Fibroblast of villous mesenchyme (primary cell): ENCODE results near the gene PDLIM7. TPM values are rescaled to one million over a fixed set of nuclear protein-coding genes. Genes with fewer than 3 reads are reported as not detected.

Experiments used
- DNase-seq: peaks from one replicate; pipeline ENCODE4 v3.0.0-alpha.2; 2010; ENCODE audit warnings: low read depth
- H3K4me3 ChIP-seq: 2 replicates; pipeline ENCODE4 v1.5.1; 2011; ENCODE audit warnings: low read depth, mild to moderate bottlenecking, low read length
- CTCF ChIP-seq: IDR thresholded peaks from 2 replicates; pipeline ENCODE4 v1.5.1; 2012; ENCODE audit warnings: low read depth, mild to moderate bottlenecking, low read length; ENCODE audit not compliant: insufficient read depth
- total RNA-seq: library from RNA; depleted of rRNA; stranded (reverse); fragments of >200 nt; gene quantifications from 2 replicates; pipeline ENCODE4 v1.2.3, GENCODE V29; 2012

Gene PDLIM7
- total RNA-seq, 1 donor: 283 TPM

DNA sequence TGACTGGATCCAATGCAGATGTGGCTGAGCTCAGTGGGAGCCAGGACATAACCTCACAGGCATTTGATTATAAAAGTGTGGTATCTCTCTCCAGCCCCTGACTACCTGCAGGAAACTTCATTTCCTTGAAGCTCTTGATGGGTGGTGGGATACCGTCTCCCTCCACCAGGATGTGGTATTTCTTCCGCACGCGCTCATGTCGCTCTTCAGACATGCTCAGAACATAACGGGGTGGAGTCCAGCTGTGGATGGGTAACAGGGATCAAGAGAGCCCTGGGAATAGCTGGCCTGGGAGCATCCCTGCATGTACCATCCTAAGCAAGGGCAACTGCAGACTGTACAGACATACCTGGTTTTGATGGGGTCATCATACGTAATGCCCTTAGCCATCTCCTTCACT, 18.2 kb upstream of the PDLIM7 start:
- TF ChIP-seq CTCF: no peak
- no peak for DNase-seq
- peak overlapping the region; percentile 91 for H3K4me3 ChIP-seq

DNA sequence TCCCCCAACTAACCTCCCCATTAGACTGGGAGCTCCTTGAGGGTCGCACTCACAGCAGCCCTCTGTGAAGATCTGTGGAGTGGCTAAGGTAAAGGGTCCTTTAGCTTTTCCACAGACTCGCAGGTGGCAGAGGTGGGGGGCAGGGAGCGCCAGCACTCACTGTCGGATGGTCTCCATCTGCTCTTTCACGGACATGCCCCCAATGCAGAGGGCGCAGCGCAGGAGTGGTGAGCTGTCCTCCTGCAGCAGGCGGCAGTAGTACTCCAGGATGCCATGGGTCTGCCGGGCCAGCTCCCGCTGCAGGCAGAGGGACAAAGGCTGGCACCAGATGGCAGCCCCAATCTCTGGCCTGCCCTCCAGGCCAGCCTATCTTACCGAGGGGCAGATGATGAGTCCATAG, 17.1 kb upstream of the PDLIM7 start:
- H3K4me3 ChIP-seq: no peak overlapping the region
- no peak for DNase-seq
- no peak for TF ChIP-seq CTCF

GRCh38 chr5:177513500-177513899, 16.1 kb upstream of the PDLIM7 start:
- TF ChIP-seq CTCF: no peak
- DNase-seq: no peak
- H3K4me3 ChIP-seq: no peak overlapping the region

DNA sequence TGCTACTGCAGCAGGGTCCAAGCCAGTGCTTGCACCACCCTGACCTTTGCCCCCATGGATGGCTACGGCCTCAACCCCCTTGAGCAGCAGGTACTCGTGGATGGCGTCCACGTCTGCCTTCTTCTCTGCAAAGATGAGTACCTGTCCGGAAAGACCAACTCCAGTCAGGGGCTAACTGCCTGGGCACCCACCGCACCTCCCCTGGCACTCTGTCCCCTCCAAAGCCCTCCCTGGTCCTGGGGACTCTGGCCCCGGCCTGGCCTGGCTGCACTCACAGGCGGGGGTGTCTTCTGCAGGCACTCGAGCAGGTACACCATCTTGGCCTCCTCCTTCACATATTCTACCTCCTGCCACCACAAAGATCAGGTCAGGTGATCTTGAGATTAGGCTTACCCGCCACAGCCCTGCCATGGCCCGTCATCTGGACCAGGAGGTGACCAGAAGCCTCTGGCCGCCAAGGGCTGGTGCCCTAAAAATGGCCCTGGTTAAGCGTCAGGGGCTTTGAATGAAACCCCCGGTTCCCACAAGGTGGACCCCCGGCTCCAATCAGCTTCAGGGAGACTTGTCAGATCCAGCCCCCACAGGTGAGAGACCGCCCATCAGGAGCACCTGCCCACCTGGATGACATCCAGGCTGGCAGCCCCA, 15.5 kb upstream of the PDLIM7 start:
- TF ChIP-seq CTCF: no peak

DNA sequence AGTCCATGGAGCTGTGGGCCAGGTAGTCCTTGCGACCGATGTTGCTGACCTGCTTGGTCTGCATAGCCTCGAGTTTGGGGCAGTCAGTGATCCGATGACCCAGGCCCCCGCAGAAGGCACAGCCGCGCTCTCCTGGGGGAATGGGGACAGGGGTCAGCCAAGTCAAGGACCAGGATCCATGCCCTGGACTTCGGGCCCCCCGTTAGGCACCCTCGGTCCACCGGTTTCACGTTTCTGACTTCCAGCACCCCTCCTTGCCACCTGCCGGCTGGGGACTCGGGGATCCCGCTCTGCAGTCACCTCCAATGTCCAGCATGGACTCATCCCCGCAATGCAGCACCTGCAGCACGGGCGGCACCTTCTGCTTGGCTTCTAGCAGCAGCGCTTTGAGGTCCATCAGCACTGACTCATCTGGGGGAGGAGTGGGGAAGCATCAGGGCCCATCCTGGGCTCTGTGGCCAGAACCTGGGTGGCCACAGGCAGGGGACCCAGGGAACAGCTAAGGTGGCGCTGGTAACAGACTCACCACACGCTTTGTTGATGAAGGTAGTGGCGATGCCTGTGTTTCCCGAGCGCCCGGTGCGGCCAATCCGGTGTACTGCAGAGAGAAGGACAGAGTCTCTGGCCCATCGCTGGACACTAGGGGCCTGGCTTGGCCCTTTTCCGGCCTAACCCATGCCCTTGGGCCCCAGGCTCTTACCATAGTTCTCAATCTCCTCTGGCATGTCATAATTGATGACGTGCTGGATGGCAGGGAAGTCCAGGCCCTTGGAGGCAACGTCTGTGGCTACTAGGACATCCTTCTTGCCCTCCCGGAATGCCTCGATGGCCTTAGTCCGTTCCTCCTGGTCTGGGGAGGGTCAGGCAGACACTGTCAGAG, 14.6 kb upstream of the PDLIM7 start:
- no peak for DNase-seq
- no peak overlapping the region for H3K4me3 ChIP-seq
- TF ChIP-seq CTCF: no peak

More for the DNA sequence above, 15.5 kb upstream of the PDLIM7 start:
- no peak overlapping the region for H3K4me3 ChIP-seq
- DNase-seq: no peak

GRCh38 chr5:177511181-177511580, 13.8 kb upstream of the PDLIM7 start:
- no peak for TF ChIP-seq CTCF
- DNase-seq: no peak
- H3K4me3 ChIP-seq: no peak overlapping the region
